G401.6 (cell line): ENCODE data around the gene INSM2.

Experiments used
- FAIRE-seq: peaks from 2 replicates; lab custom pipeline; 2012; peaks lifted over from hg19 to GRCh38; lab: Jason Lieb, UNC

INSM2 gene

DNA sequence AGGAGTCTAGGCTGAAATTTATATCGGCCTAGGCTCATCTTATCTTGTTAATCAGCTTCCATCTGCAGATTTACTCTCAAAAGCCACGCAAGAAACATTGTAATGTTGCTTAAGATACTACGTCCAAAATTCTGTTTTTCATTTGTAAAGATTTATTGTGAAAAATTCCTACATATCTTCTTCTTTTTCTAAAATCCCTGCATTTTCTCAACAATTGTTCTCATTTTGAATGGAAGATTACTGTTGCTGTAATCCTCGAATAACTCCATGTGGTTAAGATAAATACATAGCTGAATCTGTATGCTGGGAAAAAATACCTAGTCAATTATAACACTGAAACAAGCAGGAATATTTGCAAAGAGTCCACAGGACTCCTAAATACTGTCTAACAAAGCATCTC lies 15.6 kb downstream of the INSM2 start:
- FAIRE-seq = no peak

DNA sequence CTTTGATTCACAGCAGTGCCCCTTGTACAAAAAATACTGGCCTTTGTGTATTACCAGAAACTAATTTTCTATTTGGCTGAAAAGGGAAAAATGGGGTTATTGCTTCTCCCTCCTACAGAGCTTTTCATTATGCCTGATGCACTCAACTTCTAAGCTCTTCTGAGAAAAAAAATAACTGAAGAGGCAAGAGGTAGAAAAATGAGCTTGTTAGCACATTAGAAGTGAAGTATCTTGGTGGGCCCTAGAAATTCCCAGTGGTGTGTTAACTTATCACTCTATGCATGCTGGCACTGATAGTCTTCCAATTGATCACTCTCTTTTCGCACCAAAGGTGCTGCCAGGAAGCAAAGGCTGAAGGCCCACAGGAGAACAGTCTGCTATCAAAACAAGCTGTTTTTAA lies 17.1 kb downstream of the INSM2 start:
- FAIRE-seq = no peak

DNA sequence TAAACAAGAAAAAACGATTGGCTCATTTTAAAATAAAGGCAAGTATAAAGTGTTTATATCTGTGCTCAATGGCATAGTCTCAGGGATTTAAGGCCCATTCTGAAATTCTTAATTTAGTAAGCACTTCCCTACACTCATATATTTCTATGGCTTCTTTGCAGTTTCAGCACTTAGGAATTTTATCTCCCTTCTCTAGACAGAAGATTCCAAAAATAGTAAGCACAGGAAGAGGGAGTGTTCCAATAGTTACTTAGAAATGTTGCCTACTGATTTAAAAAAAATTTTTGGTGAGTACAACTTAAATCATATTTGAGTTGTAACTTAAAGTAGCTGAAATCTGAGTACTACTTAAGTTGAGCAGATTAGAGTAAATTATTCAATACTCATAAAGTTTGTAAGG lies 19.8 kb downstream of the INSM2 start:
- no peak for FAIRE-seq

DNA sequence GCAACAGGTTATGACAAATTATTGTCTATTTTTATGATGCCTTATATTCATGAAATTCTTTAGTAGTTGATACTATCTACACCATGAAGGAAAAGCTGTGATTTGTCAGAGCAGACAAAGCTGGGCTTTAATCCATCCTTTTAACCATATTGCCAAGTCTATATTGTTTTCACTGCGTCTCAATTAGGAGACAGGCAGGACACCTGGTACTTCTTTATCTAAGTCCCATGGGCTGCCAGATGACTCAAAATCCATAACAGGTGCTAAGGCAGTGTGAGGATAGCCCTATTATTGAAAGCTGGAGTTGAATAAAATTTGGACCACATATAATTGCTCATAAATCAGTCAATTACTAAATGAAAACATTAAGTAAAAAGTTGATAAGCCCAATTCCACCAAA lies 22.6 kb downstream of the INSM2 start:
- FAIRE-seq = no peak

DNA sequence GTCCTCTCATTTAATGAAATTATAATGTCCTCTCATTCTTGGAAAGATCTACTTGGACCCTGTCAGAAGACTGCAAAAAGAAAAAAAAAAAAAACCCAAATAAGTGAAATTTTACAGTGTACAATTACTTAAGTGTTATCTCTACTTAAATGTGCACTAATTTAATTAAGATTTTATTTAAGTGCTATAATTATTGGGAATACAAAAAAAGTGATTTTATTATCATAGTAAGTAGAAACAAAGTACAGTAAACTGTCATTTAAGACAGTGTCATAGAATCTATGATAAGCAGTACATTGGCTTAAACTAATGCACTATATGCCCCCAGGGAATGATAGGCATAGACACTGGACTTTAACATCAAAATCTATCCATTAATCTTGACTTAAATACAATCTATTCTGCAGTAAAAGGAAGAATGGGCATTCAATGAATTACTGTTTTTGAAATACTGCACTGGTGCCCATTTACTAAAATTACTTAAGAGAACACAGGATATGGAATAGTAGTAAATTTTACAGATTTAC lies 23.3 kb downstream of the INSM2 start:
- FAIRE-seq = no peak

DNA sequence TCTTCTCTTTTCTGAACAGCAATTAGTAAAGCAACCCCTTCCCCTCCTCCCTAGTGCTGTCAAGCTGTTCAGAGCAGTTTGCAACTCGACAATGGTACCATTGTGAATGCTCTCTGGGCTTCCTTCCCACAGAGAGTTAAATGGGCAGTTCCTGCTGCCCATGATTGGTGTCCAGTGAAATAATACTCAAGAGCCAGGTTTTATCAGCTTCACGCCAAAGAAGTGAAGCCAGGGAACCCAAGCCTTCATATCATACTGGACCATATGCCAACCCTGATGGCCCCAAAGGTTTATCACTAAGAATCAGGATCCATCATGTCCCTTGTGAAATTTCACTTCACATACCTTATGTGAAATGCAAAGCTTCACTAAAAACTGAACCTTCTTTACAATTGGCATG lies 24.7 kb downstream of the INSM2 start:
- no peak for FAIRE-seq

DNA sequence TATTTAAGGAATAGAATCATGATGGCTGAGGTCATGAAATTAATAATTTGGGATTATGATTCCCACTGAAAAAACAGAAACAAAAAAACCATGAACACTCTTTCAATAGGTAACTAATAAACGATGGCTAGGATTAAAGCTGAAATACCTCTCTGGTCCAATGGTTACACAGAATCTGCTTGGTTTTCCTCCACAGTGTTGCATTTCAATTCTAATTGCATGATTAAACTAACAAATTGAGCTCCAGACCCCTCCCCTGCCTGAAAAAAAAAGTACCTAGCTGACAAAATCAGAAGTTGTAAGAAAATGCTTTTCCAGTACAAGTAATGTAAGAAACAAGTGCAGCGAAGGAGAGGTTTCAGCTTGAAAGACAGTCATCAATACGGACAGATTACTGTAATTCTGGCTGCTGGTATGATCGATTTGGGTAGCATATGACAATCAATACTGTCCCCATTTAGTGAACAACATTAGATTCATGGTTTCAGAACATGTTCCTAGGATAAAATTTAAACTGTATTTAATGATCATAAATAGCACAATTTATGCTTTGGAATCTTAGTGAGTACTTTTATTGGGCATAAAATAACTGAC lies 32.0 kb downstream of the INSM2 start:
- FAIRE-seq = no peak

DNA sequence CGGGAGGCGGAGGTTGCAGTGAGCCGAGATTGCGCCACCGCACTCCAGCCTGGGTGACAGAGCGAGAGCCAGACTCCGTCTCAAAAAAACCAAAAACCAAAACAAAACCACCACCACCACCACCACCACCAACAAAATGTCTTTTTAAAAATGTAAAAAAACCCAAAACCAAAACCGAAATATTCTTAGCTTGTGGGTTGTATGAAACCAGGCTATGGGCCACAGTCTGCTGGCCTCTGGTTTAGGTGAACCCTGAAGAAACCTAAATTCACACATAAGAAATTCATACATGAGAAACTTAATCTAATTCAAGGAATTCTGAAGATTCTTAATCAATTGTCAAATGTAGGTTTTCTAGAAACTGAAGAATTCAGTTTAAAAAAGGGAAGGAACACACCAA lies 37.6 kb downstream of the INSM2 start:
- FAIRE-seq = no peak

DNA sequence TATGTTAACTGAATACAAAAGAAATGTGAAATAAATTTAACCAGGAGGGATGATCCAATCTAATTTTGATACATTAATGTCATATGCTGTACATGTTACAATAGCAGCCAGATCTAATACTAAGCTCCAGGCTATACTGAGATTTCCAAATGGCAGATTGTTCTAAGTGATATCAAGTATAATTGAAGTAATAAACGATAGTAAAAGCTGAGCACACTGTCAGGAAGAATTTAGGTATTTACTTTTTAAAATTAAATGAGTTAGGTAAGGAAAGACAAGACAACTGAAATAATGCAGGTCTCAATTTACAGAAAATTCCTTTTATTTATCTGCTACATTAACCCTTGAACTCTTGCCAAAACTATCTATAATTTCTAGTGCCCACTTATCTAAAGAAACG lies 39.9 kb downstream of the INSM2 start:
- FAIRE-seq = no peak

DNA sequence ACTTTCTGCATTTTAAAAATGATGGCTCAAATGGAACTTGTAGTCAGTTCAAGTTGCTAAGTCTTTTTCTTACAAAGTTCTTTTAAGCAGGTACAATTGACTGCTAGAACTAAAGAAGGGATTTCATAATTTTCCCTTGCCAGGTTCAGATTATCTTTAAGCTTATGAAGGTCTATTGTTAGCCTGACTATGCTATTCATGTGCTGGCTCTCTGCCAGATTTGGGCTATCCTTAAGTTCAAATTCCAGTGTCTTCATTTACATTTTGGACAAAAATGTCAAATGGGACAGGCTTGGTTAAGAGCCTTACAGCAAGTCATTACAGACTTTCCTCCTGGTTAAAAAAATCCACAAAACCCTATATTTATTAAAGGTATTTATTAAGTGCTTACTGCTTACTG lies 42.3 kb downstream of the INSM2 start:
- no peak for FAIRE-seq

DNA sequence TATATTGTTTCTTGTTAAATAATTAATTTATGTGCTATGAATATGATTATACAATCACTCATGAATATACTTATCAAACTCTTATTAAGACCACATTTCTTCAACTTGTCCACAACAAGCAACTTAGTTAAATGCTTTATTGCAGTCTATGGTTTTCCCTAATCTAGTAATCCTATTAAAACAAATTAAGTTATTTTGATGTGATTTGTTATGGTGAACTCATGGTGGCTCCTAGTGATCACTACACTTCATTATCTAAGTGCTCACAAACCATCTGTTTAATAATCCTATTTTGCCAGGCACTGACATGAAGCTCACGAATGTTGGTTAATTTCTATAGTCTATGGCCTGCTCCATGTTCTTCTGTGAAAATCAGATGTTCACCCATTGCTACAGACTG lies 42.9 kb downstream of the INSM2 start:
- FAIRE-seq = no peak

DNA sequence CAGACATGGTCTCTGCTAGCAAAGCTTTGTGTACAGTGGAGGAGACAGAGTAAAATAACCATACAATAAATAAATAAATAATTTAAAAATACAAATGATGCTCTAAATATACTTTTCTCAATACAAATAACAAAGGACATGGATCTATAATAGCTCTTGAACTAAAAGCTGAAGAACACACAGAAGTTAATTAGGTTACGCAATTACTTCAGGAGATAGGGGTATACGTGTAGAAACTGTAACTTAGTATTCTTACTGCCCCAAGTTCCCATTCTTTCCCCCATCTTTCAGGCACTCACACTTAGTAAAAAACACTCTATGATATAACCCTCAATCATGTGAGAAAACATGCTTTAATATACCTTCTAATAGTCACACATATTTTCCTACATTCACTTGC lies 44.2 kb downstream of the INSM2 start:
- FAIRE-seq = no peak

DNA sequence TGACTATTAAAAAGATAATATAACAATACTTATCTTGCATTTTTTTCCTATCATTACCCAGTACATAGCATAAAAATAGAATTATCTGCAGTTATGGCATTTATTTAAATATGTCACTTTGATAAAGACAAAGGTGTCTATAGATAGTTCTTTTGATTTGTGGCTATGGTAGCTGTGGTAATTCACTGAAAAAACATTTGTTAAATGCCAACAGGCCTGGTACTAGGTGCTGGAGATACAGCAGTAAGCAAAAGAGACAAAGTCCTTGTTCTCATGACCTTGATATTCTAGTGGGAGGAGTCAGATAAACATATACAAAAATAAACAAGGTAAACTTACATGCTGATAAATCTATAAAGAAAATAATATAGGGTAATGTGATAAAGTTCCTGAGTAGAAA lies 44.7 kb downstream of the INSM2 start:
- no peak for FAIRE-seq
